Common myeloid progenitor, CD34-positive (primary cell): ENCODE data around the gene STAT3.
"Not testable (repeated sequence)": the region's sequence is repeated elsewhere in the genome, so short reads cannot be mapped to it uniquely, and the experiment has no call there.

Experiments used
- CTCF ChIA-PET: fragments of 350-600 bp; sonication (Branson Sonifier 250); formaldehyde crosslinking; loops from one replicate; lab custom pipeline; 2021; ENCODE audit warnings: antibody characterized with exemption; lab: Charles Lee
- POLR2A ChIA-PET: fragments of 350-600 bp; sonication (Branson Sonifier 250); formaldehyde crosslinking; loops from one replicate; lab custom pipeline; 2021; ENCODE audit warnings: antibody characterized with exemption; lab: Charles Lee
- DNase-seq, 3 donors: peaks; one replicate each; pipeline versions ENCODE4 v3.0.0 to v3.0.0-alpha.2; 2013
- H3K27ac ChIP-seq, 2 experiments: 1 replicate in 1 of 2; 2 replicates in 1 of 2; pipeline ENCODE4 v1.7.0; 2013; ENCODE audit warnings: inconsistent platforms in 2 of 2, low read length in 2 of 2, mild to moderate bottlenecking in 2 of 2, low read depth in 1 of 2, moderate library complexity in 1 of 2; ENCODE audit not compliant: severe bottlenecking in 2 of 2, insufficient read depth in 1 of 2, poor library complexity in 1 of 2
- H3K27me3 ChIP-seq, 5 experiments: replicated peaks in 2 of 5; 1 replicate in 3 of 5; 2 replicates in 2 of 5; pipeline versions ENCODE4 v1.6.1 to v1.7.0; 2013; ENCODE audit warnings: low read length in 4 of 5, mild to moderate bottlenecking in 2 of 5, moderate library complexity in 2 of 5, inconsistent platforms in 1 of 5; ENCODE audit not compliant: insufficient read depth in 5 of 5, control insufficient read depth in 4 of 5
- H3K36me3 ChIP-seq, 4 experiments: 1 replicate in 2 of 4; 2 replicates in 2 of 4; pipeline versions ENCODE4 v1.6.1 to v1.7.0; 2013; ENCODE audit warnings: low read length in 3 of 4, control low read depth in 1 of 4, mild to moderate bottlenecking in 1 of 4; ENCODE audit not compliant: control insufficient read depth in 4 of 4, insufficient read depth in 4 of 4
- H3K4me1 ChIP-seq, 4 experiments: 1 replicate in 3 of 4; 2 replicates in 1 of 4; pipeline versions ENCODE4 v1.6.1 to v1.7.1; 2013; ENCODE audit warnings: low read length in 3 of 4, mild to moderate bottlenecking in 3 of 4, control low read depth in 1 of 4, inconsistent platforms in 1 of 4, moderate library complexity in 1 of 4; ENCODE audit not compliant: control insufficient read depth in 4 of 4, insufficient read depth in 4 of 4; ENCODE audit errors: control extremely low read depth in 1 of 4
- H3K4me3 ChIP-seq, 7 experiments: 1 replicate in 4 of 7; 2 replicates in 3 of 7; pipeline versions ENCODE4 v1.5.1 to v1.7.0; 2013; ENCODE audit warnings: mild to moderate bottlenecking in 7 of 7, low read length in 6 of 7, moderate library complexity in 6 of 7, inconsistent platforms in 2 of 7, low read depth in 2 of 7, control low read depth in 1 of 7; ENCODE audit not compliant: insufficient read depth in 4 of 7, control insufficient read depth in 1 of 7; ENCODE audit errors: extremely low read depth in 1 of 7
- H3K9me3 ChIP-seq, 5 experiments: 1 replicate in 4 of 5; 2 replicates in 1 of 5; pipeline versions ENCODE4 v1.6.1 to v1.7.1; 2013; ENCODE audit warnings: low read length in 4 of 5, mild to moderate bottlenecking in 2 of 5, inconsistent platforms in 1 of 5, low read depth in 1 of 5, moderate library complexity in 1 of 5; ENCODE audit not compliant: control insufficient read depth in 4 of 5, insufficient read depth in 2 of 5; ENCODE audit errors: control extremely low read depth in 1 of 5
- WGBS: methylation state at CpG from one replicate; pipeline ENCODE4 v1.1.5; 2013; ENCODE audit not compliant: insufficient coverage; 5-methylcytosine and 5-hydroxymethylcytosine counted together

STAT3 gene

DNA sequence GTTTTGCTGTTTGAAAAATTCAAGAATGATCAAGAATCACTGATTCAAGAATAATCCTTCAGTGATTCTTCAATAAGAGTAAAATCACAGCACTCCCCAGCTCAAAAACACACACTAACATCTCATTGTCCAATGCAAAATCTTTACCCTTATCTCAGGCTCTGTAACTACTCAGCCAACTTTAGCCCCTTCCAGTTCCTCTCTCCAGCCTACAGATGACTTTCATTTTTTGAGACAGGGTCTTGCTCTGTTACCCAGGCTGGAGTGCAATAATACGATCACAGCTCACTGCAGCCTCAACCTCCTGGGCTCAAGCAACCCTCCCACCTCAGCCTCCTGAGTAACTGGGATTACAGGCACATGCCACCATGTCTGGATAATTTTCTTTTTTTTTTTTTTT, 25.0 kb downstream of the STAT3 start:
- Histone ChIP-seq H3K9me3 (no peaks in the 10 kb centered on the region), H3K4me1 (peaks cover 6 to 46% (median 28%) of the 10 kb centered on the region in 4 experiments), H3K36me3 (peaks cover 0 to 19% (median 3%) of the 10 kb centered on the region in 4 experiments), H3K27me3 (no peaks in the 10 kb centered on the region), H3K4me3 (no peak overlapping the region), H3K27ac (peak overlapping the region in 1 of 2 experiments; percentile 2)
- ChIA-PET CTCF (interaction anchor here (1.1 kb wide), 1 partner anchor 9 kb away, joined by 4 read pairs; no protein-coding TSS in a partner anchor), POLR2A (interaction anchor here (0.6 kb wide), 1 partner anchor 40 kb away, joined by 3 read pairs; no protein-coding TSS in a partner anchor)
- DNase-seq: no peak
- WGBS: 71% methylated on average over 1 of the region's 1 CpG

DNA sequence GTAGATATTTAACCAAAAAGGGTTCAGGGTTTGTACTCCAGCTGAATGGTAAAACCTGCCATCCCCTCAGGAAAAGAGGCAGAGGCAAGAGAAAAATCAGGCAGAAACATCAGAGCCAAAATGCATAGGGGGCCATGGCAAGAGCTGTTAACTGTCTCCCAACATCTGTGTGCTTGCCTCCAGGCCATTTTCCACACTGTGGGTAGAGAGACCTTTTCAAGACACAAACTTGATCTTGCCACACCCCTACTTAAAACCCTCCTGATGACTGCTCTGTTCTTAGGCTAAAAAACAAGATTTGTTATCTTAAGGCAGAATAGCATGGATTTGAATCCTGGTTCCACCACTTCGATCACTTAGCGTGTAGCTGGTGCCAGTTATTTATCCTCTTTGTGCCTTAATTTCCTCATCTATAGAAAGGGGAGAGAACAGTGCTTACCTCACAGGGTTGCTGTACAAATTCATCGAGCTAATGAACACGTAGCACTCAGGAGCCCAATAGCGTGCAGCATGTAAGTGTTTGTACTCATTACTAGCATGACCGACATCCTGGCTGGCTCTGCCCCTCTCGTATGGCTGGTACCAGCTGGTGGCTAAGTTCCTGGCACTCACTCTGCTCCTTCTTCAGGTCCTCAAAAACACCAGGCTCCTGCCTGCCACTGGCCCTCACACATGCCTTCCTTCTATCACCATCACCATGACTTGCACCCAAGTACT, 25.8 kb downstream of the STAT3 start:
- WGBS: 93% methylated on average over 7 of the region's 7 CpGs
- ChIA-PET CTCF (interaction anchor here (0.7 to 1.4 kb wide), 4 partner anchors 10 to 53 kb away, joined by 3 to 4 read pairs (median 3); no protein-coding TSS in a partner anchor), POLR2A (interaction anchor here (0.6 to 0.9 kb wide), 2 partner anchors 16 to 41 kb away, joined by 3 to 4 read pairs; no protein-coding TSS in a partner anchor)
- Histone ChIP-seq H3K36me3 (peaks cover 0 to 19% (median 3%) of the 10 kb centered on the region in 4 experiments), H3K4me3 (no peak overlapping the region), H3K9me3 (no peaks in the 10 kb centered on the region), H3K4me1 (peaks cover 6 to 42% (median 25%) of the 10 kb centered on the region in 4 experiments), H3K27me3 (no peaks in the 10 kb centered on the region), H3K27ac (no peak overlapping the region)
- no peak for DNase-seq

DNA sequence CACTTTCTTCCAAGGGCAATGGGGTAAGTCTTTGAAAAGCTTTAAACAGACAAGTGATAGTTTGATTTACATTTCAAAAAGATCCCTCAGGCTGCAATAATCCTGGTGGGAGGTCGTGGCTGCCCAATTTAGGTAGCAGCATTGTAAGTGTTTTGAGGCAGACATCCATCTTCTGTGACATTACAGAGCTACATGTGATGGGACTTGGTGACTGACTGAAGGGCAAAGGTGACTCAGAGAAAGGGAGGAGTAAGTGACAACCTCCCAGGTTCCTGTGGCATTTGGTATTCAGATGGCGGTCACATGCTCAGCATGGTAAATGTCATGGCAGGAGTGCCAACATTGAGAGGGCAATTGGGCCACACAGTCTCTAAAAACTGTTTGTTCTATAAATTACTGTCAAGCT, 26.5 kb downstream of the STAT3 start:
- no peaks in the 10 kb centered on the region for H3K27me3 ChIP-seq

GRCh38 chr17:42360388-42360787, 27.9 kb downstream of the STAT3 start:
- POLR2A ChIA-PET, DNase-seq, H3K27ac ChIP-seq, H3K9me3 ChIP-seq, H3K27me3 ChIP-seq, H3K4me3 ChIP-seq, CTCF ChIA-PET: not testable (repeated sequence)
- no CpG with 5 or more reads among the region's 2 CpGs for WGBS
- Histone ChIP-seq H3K36me3 (peaks cover 3 to 19% (median 4%) of the 10 kb centered on the region in 4 experiments), H3K4me1 (peaks cover 6 to 35% (median 19%) of the 10 kb centered on the region in 4 experiments)

More for the DNA sequence above, 26.5 kb downstream of the STAT3 start:
- H3K4me1 ChIP-seq: peaks cover 6 to 37% (median 20%) of the 10 kb centered on the region in 4 experiments
- no peak overlapping the region for H3K27ac ChIP-seq
- no peaks in the 10 kb centered on the region for H3K9me3 ChIP-seq
- peak in 1 of 3 donors; percentile 38 for DNase-seq
- POLR2A ChIA-PET: interaction anchor here (0.9 kb wide), 1 partner anchor 17 kb away, joined by 4 read pairs; no protein-coding TSS in a partner anchor
- WGBS: 79% methylated on average over 2 of the region's 2 CpGs
- CTCF ChIA-PET: interaction anchor here (0.6 to 1.4 kb wide), 4 partner anchors 10 to 54 kb away, joined by 3 read pairs; no protein-coding TSS in a partner anchor
- peaks cover 3 to 19% (median 4%) of the 10 kb centered on the region in 4 experiments for H3K36me3 ChIP-seq
- no peak overlapping the region for H3K4me3 ChIP-seq

DNA sequence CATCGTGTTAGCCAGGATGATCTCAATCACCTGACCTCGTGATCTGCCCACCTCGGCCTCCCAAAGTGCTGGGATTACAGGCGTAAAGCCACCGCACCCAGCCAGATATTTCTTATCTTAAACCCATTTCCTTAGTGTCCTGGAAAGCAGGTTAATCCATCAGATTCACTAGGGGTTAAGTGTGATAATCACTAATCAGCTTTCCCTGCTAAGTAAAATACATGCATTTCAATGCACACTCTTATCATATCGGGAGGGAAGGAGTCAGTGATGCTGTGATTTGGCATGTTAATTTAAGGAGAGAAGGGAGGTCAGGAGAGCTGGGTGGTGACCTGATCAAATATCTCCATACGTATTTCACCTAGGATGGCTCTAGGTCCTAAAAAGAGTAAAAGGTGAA, 29.1 kb downstream of the STAT3 start:
- Histone ChIP-seq H3K27ac (no peak overlapping the region), H3K4me3 (no peak overlapping the region), H3K4me1 (peaks cover 6 to 31% (median 19%) of the 10 kb centered on the region in 4 experiments), H3K9me3 (no peaks in the 10 kb centered on the region), H3K36me3 (peaks cover 3 to 13% (median 4%) of the 10 kb centered on the region in 4 experiments), H3K27me3 (no peaks in the 10 kb centered on the region)
- 100% methylated on average over 3 of the region's 7 CpGs for WGBS
- DNase-seq: no peak
- ChIA-PET CTCF (interaction anchor here (1.0 to 1.4 kb wide), 3 partner anchors 9 to 46 kb away, joined by 3 to 5 read pairs (median 4); no protein-coding TSS in a partner anchor), POLR2A (no interaction called here)

DNA sequence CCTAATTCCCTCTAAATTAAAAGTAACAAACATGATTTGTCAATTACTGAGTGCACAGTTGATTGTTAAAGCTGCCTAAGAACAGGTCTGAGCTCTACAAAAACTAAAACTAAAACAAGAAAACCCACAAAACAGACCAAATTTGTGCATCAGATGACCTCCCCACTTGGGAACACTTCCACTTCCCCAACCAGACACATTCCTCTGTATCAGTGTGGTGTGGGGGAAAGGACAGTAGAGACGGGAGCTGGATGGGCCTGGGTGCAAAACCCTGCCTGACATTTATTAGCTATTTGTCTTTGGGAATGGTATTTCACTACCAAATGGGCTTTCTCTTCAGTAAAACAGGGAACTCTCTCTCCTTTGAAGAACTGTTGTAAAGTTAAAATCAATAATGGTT, 29.8 kb downstream of the STAT3 start:
- DNase-seq: no peak
- Histone ChIP-seq H3K4me1 (peaks cover 0 to 25% (median 15%) of the 10 kb centered on the region in 4 experiments), H3K27ac (no peak overlapping the region), H3K27me3 (no peaks in the 10 kb centered on the region), H3K9me3 (no peaks in the 10 kb centered on the region), H3K4me3 (no peak overlapping the region), H3K36me3 (peaks cover 3 to 13% (median 4%) of the 10 kb centered on the region in 4 experiments)
- ChIA-PET CTCF (interaction anchor here (0.9 to 1.4 kb wide), 8 partner anchors 10 to 169 kb away, joined by 3 to 5 read pairs (median 4); no protein-coding TSS in a partner anchor), POLR2A (no interaction called here)
- WGBS: 100% methylated on average over 1 of the region's 1 CpG
